Measurements from ENCODE around the gene GRK1.

Gene GRK1

GRCh38 chr13:113660066-113660465 is 7.0 kb upstream of the GRK1 start:
- no peak overlapping the region for H3K4me3 ChIP-seq (ENCODE audit: low read length)
- TF ChIP-seq CTCF (conservative IDR thresholded peaks at IDR 0.05; ENCODE audit: low read depth, low read length), result no peak
- DNase-seq (ENCODE audit: low read depth), result no peak

GRCh38 chr13:113661509-113661908 is 5.5 kb upstream of the GRK1 start:
- H3K4me3 ChIP-seq (ENCODE audit: low read length), result no peak overlapping the region
- no peak for DNase-seq (ENCODE audit: low read depth)
- TF ChIP-seq CTCF (conservative IDR thresholded peaks at IDR 0.05; ENCODE audit: low read depth, low read length), result no peak

GRCh38 chr13:113663934-113664333 is 3.1 kb upstream of the GRK1 start:
- TF ChIP-seq CTCF (conservative IDR thresholded peaks at IDR 0.05; ENCODE audit: low read depth, low read length), result no peak
- DNase-seq (ENCODE audit: low read depth), result no peak
- no peak overlapping the region for H3K4me3 ChIP-seq (ENCODE audit: low read length)

GRCh38 chr13:113664751-113665596 is 2.0 kb upstream of the GRK1 start:
- TF ChIP-seq CTCF (conservative IDR thresholded peaks at IDR 0.05; ENCODE audit: low read depth, low read length), result no peak
- DNase-seq (ENCODE audit: low read depth), result no peak

GRCh38 chr13:113665597-113666328 is 1.3 kb upstream of the GRK1 start:
- DNase-seq (ENCODE audit: low read depth), result no peak
- H3K4me3 ChIP-seq (ENCODE audit: low read length), result no peak overlapping the region
- TF ChIP-seq CTCF (conservative IDR thresholded peaks at IDR 0.05; ENCODE audit: low read depth, low read length), result no peak

More at GRCh38 chr13:113664751-113665596, 2.0 kb upstream of the GRK1 start:
- H3K4me3 ChIP-seq (ENCODE audit: low read length), result no peak overlapping the region

GRCh38 chr13:113666329-113666670 is 719 bp upstream of the GRK1 start:
- no peak for DNase-seq (ENCODE audit: low read depth)

More at GRCh38 chr13:113666329-113666670, 719 bp upstream of the GRK1 start:
- no peak for TF ChIP-seq CTCF (conservative IDR thresholded peaks at IDR 0.05; ENCODE audit: low read depth, low read length)
- H3K4me3 ChIP-seq (ENCODE audit: low read length), result no peak overlapping the region
